ENCODE measurements around the gene KCNK16. TPM values are rescaled to one million over a fixed set of nuclear protein-coding genes. Genes with fewer than 3 reads are reported as not detected.

The KCNK16 gene
- total RNA-seq, 2 experiments from 2014 or later = not detected

DNA sequence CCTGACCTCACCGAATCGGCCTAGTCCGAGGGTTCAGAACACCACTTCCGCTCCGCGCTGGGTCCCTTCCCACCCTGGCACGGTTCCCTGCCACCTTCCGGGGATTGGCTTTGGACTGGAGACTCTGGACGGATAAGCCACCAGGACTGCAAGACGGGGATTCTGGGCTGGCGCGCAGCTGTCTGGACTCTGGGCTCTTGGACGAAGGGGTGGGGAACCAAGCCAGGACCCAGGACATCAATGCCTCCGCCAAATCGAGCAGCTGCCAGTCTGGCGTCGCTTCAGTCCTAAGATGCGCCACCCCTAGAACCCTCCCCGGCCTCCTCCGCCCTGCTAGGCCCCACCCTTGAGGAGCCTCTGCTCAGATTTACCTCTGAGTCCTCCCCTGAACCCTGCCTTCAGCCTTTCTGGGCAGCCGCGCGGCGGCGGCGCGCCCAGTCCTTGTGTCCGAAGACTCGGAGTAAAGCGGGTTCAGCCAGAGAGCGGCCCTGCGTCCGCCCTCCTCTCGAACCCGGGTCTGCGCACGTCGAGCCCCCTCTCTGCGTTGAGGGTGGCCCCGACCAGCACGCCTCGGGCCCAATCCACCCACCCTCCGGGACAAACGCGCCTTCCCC, 9.5 kb downstream of the KCNK16 start:
- Histone ChIP-seq H3K27me3 (ENCODE audit: control insufficient read depth in 1 of 2, insufficient read depth in 2 of 2, low read length in 2 of 2) (peaks cover 39 to 51% of the 10 kb centered on the region in 2 experiments), H3K9me3 (ENCODE audit: control insufficient read depth in 1 of 2, insufficient read depth in 1 of 2, low read length in 2 of 2) (no peaks in the 10 kb centered on the region), H3K36me3 (ENCODE audit: insufficient read depth, low read length) (no peaks in the 10 kb centered on the region), H3K4me1 (ENCODE audit: insufficient read depth, low read length) (peaks cover 10% of the 10 kb centered on the region), H3K4me3 (ENCODE audit: low read length) (peak overlapping the region; percentile 20), H3K27ac (ENCODE audit: low read depth in 1 of 2, low read length in 2 of 2) (no peak overlapping the region)
- intact Hi-C loops (cut with DNase I, micrococcal nuclease) = no loop called here
- POLR2A ChIA-PET = no interaction called here
- no peaks in the 10 kb centered on the region for H3K36me3 Mint-ChIP-seq (ENCODE audit: low read depth)
- H3K27me3 Mint-ChIP-seq = peaks cover 59% of the 10 kb centered on the region
- no peak for ATAC-seq (ENCODE audit: poor library complexity)
- H3K4me1 Mint-ChIP-seq (ENCODE audit: low read depth) = no peaks in the 10 kb centered on the region
- CTCF ChIA-PET = no interaction called here
- no peaks in the 10 kb centered on the region for H3K9me3 Mint-ChIP-seq
- DNase-seq = no peak
- no peak overlapping the region for H3K4me3 Mint-ChIP-seq
- TF ChIP-seq, protein P1, sequence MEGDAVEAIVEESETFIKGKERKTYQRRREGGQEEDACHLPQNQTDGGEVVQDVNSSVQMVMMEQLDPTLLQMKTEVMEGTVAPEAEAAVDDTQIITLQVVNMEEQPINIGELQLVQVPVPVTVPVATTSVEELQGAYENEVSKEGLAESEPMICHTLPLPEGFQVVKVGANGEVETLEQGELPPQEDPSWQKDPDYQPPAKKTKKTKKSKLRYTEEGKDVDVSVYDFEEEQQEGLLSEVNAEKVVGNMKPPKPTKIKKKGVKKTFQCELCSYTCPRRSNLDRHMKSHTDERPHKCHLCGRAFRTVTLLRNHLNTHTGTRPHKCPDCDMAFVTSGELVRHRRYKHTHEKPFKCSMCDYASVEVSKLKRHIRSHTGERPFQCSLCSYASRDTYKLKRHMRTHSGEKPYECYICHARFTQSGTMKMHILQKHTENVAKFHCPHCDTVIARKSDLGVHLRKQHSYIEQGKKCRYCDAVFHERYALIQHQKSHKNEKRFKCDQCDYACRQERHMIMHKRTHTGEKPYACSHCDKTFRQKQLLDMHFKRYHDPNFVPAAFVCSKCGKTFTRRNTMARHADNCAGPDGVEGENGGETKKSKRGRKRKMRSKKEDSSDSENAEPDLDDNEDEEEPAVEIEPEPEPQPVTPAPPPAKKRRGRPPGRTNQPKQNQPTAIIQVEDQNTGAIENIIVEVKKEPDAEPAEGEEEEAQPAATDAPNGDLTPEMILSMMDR (IDR thresholded peaks at IDR 0.05) = no peak
- no peak overlapping the region for H3K27ac Mint-ChIP-seq

DNA sequence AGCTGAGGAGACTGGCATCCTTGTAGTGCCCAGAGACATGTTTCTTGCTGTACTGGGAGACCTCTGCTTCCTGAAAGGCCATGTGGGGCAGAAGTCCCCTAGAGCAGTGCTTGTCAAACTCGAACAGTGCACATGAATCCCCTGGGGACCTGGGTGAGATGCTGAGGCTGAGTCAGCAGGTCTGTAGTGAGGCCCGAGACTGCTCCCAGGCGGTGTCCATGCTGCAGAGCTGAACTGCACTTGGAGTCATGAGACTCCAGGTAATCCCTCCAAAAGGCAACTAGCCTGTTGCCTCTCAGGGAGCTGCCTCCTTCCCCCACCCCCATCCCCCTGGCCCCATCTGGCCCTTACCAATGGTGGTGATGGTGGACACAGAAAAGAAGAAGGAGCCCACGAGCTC, 12.0 kb downstream of the KCNK16 start:
- Histone ChIP-seq H3K4me3 (ENCODE audit: low read length) (no peak overlapping the region), H3K27me3 (ENCODE audit: control insufficient read depth in 1 of 2, insufficient read depth in 2 of 2, low read length in 2 of 2) (peaks cover 38 to 40% of the 10 kb centered on the region in 2 experiments), H3K27ac (ENCODE audit: low read depth in 1 of 2, low read length in 2 of 2) (no peak overlapping the region), H3K36me3 (ENCODE audit: insufficient read depth, low read length) (no peaks in the 10 kb centered on the region), H3K4me1 (ENCODE audit: insufficient read depth, low read length) (peaks cover 10% of the 10 kb centered on the region), H3K9me3 (ENCODE audit: control insufficient read depth in 1 of 2, insufficient read depth in 1 of 2, low read length in 2 of 2) (no peaks in the 10 kb centered on the region)
- TF ChIP-seq, protein P1 (IDR thresholded peaks at IDR 0.05) = no peak
- no peaks in the 10 kb centered on the region for H3K36me3 Mint-ChIP-seq (ENCODE audit: low read depth)
- no peaks in the 10 kb centered on the region for H3K9me3 Mint-ChIP-seq
- H3K4me3 Mint-ChIP-seq = no peak overlapping the region
- ATAC-seq (ENCODE audit: poor library complexity) (no peak), DNase-seq (no peak)
- POLR2A ChIA-PET = no interaction called here
- intact Hi-C loops (cut with DNase I, micrococcal nuclease) = loop anchor here (1.0 kb wide), 1 partner anchor 438 kb away; no protein-coding TSS in a partner anchor
- no peaks in the 10 kb centered on the region for H3K4me1 Mint-ChIP-seq (ENCODE audit: low read depth)
- H3K27ac Mint-ChIP-seq = no peak overlapping the region
- CTCF ChIA-PET = interaction anchor here (1.1 to 1.6 kb wide), 3 partner anchors 145 to 438 kb away, joined by 4 to 5 read pairs (median 5); no protein-coding TSS in a partner anchor
- H3K27me3 Mint-ChIP-seq = peaks cover 41% of the 10 kb centered on the region

- peaks cover 10% of the 10 kb centered on the region for H3K4me1 ChIP-seq (ENCODE audit: insufficient read depth, low read length)
- peaks cover 33 to 35% of the 10 kb centered on the region in 2 experiments for H3K27me3 ChIP-seq (ENCODE audit: control insufficient read depth in 1 of 2, insufficient read depth in 2 of 2, low read length in 2 of 2)
- TF ChIP-seq, protein P1 (IDR thresholded peaks at IDR 0.05) = peak; percentile 66
- ATAC-seq (ENCODE audit: poor library complexity) (peak; percentile 61), DNase-seq (peak; percentile 25 to 70 (median 46))
- POLR2A ChIA-PET = no interaction called here
- no peak overlapping the region for H3K4me3 ChIP-seq (ENCODE audit: low read length)
- H3K27ac ChIP-seq (ENCODE audit: low read depth in 1 of 2, low read length in 2 of 2) = no peak overlapping the region
- no peak overlapping the region for H3K27ac Mint-ChIP-seq
- peaks cover 36% of the 10 kb centered on the region for H3K27me3 Mint-ChIP-seq
- no peaks in the 10 kb centered on the region for H3K9me3 ChIP-seq (ENCODE audit: control insufficient read depth in 1 of 2, insufficient read depth in 1 of 2, low read length in 2 of 2)
- no peaks in the 10 kb centered on the region for H3K36me3 Mint-ChIP-seq (ENCODE audit: low read depth)
- no peak overlapping the region for H3K4me3 Mint-ChIP-seq
- no peaks in the 10 kb centered on the region for H3K36me3 ChIP-seq (ENCODE audit: insufficient read depth, low read length)
- no peaks in the 10 kb centered on the region for H3K4me1 Mint-ChIP-seq (ENCODE audit: low read depth)
- intact Hi-C loops (cut with DNase I, micrococcal nuclease) = loop anchor here (1.0 to 10.0 kb wide), 3 partner anchors 144 to 438 kb away; no protein-coding TSS in a partner anchor
- CTCF ChIA-PET = interaction anchor here (1.1 to 1.6 kb wide), 3 partner anchors 144 to 437 kb away, joined by 4 to 5 read pairs (median 5); no protein-coding TSS in a partner anchor
- H3K9me3 Mint-ChIP-seq = no peaks in the 10 kb centered on the region
Observed at GRCh38 chr6:39309942-39310531, 12.5 kb downstream of the KCNK16 start.

Data from CD4-positive, alpha-beta T cell (primary cell).